NCI-H1092 treated with DMSO at 0.1 percent for 48 hours (cell line): Measurements from ENCODE around the gene POMP.

ENCODE experiments used
- DNase-seq: peaks from one replicate; lab custom pipeline; 2025; lab: John Stamatoyannopoulos, UW

The POMP gene, protein sequence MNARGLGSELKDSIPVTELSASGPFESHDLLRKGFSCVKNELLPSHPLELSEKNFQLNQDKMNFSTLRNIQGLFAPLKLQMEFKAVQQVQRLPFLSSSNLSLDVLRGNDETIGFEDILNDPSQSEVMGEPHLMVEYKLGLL

DNA sequence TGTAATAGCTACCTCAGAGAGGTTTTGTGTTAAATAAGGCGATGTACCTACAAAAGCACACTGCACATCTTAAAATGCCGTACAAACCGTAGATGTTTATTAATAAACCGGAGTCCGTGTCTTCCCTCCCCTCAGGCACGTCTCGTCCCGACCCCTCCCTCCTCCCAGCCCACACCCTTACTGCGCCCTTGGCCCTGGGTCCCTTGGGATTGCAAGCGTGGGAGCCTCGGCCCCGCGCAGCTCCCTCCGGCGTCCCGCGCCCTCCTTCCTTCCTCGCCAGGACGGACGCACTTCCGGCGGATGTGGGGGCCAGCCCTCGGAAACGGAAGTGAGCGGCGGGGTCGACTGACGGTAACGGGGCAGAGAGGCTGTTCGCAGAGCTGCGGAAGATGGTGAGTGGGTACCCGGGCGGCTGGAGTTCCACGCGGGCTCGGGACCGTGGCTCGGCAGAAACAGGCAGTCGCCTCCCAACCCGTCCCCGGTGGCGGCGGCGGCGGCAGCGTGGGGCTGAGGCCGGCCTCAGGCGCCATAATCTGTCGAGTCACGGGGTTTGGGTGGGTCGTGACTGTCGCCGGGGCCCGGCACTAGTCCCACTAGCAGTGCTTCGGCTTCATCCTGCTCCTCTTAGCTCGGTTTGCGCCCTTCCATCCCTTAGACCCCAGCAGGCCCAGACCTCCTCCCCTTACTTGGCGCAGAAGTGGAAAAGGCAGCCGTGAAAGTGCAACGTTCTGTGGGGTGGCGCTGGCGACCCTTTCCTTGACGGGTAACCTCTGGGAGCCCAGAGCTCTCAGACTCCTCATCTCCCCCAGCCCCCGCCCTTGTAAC lies at the start of gene POMP:
POMP (plus strand) TSS at position 335 of the 825 bp plus-strand sequence; CDS start at position 390, 55 bp downstream.
- DNase-seq = peak; percentile 87

DNA sequence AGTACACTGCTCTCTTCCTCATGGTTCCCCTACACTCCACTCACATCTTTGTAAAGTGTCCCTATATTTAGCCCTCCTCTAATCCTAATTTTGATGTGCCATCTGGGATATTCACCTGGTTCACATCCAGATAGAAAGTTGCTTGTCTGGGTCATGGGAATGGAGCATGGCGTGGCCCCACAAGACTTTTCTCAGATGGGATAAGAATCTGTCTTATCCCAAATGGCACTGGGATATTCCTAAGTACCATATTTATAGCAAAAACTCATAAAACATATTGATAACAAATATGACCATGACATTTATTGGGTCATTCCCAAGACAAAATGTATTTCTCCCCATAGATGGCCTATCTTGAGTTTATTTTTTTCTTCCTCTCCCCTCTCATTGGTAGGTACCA lies 49.5 kb upstream of the POMP start:
- no peak for DNase-seq

DNA sequence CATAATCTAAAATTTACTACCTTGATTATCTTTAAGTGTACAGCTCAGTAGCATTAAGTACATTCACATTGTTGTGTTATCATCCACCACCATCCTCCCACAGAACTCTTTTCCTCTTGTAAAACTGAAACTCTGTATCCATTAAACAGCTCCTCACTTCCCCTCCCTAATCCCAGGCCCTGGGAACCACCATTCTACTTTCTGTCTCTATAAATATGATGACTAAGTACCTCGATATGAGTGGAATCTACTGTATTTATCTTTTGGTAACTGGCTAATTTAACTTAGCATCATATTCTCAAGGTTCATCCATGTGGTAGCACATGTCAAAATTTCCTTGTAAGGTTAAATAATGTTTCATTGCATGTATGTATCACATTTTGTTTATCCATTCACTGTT lies 49.0 kb upstream of the POMP start:
- DNase-seq = no peak

DNA sequence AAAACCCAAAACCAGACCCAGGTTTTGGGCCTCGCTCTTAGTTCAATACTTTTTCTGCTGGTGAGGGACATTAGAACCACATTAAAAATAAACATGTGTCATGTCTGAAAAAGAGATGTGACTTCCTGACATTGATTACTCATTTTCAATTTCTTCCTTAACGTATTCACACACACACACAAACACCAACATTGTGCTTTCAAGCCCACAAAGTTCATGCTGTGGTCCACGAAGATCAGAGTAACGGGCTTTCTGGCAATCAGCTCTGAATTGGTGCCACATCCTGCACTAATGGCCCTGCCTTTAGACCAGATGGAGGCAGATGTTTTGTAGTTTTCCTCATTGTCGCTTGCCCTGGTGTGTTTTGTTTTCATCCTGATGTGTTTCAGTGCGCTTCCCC lies 47.9 kb upstream of the POMP start:
- no peak for DNase-seq

DNA sequence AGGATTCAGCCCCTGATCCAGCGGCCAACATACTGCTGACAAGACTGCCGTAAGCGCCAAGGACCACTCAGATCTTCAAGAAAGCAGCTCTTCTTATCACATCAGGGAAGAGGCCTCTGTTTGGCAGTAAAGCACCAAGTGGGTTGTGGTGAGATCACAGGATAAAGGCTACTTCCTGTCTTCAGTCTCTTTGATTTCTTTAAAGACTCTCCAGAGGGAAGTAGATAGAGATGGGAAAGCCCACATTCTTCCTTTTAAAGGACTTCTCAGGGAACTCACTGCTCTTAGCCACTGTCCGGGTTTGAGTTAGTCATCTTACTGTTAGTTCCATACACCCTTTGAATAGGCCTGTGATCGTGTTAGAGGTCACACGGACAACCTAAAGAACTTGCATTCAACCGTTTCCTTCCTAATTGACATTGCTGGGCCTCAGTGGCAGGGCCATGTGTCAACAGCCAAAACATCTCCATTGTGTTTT lies 47.2 kb upstream of the POMP start:
- DNase-seq = no peak

DNA sequence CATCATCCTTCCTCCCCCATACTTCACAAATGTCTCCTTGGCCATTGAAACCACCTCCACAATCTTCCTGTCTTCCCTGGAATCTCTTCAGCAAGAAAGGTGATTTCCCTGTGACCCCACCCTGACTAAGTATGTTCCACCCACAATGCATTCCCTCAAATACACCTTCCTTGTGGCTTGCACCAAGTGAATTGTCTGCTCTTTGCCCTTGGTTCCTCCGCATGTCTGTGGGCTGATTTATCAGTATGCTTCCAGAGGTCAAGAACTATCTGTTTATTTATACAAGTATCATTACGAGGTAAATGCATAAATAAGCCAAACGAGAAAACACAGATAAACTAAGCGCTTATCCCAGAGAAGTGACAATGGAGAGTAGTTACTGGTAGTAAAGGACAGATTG lies 45.4 kb upstream of the POMP start:
- DNase-seq = no peak

DNA sequence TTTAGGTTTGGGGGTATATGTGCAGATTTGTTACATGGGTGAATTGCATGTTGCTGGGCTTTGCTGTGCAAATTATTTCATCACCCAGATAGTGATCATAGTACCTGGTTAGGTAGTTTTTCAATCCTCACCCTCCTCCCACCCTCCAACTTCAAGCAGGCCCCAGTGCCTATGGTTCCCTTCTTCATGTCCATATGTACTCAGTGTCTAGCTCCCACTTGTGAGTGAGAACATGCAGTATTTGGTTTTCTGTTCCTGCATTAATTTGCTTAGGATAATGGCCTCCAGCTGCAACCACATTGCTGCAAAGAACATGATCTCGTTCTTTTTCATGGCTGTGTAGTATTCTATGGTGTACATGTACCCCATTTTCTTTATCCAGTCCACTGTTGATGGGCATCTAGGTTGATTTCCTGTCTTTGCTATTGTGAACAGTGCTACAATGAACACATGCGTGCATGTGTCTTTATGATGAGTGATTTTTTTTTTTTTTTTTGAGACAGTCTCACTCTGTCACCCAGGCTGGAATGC lies 42.9 kb upstream of the POMP start:
- no peak for DNase-seq

DNA sequence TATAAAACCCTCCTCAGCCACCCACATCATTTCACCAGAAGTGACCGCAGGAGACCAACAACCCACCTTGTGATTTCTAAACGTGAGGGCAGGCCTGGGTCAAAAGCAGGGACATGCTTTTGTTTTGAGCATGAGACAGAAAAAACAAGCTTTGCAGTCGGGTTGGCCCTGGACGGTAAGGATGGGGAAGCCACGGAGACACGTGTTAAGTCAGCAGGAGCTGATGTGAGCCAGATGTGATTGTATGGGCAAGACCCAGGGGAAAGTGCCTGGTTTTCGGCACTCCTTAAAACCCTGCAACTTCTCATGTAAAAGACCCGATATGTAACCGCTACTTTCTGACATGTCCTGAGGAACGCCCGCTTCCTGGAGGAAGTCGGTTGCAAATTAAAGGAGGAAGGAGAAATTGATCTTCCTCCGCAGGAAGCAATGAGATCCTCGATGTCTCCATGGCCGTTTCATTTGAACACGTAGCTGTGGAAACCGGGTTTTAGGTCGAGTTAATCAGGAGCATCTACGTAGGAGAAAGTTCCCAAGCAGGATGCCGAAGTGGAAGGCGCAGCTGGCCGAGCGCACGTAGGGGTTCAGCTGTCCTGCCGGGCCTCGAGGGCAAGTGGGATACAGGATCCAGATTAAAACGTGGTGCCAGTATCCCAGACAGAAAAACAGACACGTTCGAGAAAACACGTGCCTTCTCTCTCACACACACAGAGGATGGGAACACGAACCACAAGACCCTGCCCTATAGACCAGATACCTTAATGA lies 40.5 kb upstream of the POMP start:
- no peak for DNase-seq

DNA sequence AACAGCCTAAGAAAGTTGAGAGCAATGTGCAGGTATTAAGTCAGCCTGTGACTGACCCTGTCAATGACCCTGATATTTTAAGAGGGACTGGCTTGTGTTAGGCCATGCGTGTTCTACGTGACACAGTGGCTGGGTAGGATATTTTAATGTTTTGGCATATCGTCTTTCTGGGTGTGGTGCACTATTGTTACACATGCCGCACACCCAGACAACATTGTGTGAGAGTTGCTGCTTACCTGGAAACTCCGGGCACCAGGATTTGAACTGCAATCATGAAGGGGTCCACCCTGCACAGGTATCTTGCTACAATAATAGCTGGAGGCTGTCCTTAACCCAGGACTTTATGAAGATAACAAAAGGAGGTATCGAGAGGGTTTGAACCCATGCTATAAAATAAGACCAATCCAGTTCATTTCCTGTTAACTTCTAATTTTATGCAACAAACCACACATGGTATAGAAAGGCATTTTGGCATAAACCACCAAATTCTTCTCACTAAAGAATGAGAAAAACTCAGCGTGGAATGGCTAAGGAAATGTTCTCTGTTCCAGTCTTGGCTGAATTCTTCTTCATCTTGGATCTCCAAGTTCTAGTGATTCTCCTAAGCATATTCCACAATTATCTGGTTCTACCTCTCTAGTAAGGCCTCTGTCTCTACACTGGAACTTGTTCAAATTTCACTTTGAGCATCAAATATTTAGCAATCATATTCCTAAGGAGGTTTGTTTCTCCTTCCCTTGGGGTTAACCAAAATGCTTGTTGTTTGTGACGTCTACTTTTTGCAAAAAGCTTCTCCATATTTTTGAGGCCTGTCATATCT lies 38.7 kb upstream of the POMP start:
- no peak for DNase-seq

DNA sequence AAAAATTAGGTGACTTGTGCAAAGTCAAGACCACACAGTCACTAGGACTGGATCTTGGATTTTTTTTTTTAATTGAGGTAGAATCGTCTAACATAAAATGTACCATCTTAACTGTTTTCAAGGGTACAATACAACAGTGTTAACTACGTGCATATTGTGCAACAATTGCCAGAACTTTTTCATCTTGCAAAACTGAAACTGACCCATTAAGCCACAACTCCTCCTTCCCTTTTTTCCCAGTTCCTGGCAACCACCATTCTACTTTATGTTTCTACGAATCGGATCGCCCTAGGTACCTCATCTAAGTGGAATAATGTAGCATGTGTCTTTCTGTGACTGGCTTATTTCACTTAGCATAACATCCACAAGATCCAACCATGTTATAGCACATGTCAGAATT lies 37.5 kb upstream of the POMP start:
- DNase-seq = no peak

DNA sequence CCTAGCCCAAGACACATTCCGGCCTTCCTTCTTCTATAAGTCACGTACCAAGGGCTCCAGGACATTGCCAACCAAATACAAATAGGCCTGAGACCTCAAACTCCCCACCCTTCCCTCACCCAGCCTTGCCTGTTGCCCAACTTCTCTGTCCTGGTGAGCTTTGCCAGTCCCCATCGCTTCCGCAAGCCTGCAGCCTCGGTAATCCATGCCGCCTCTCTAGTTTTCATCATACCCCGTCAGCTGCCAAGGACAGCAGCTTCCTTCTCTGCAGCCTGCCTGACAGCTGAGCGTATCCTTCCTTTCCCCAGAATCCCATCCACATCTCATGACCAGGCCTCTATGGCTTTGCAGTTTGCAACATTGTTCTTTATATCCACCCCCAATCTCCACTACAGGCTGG lies 36.6 kb upstream of the POMP start:
- no peak for DNase-seq

DNA sequence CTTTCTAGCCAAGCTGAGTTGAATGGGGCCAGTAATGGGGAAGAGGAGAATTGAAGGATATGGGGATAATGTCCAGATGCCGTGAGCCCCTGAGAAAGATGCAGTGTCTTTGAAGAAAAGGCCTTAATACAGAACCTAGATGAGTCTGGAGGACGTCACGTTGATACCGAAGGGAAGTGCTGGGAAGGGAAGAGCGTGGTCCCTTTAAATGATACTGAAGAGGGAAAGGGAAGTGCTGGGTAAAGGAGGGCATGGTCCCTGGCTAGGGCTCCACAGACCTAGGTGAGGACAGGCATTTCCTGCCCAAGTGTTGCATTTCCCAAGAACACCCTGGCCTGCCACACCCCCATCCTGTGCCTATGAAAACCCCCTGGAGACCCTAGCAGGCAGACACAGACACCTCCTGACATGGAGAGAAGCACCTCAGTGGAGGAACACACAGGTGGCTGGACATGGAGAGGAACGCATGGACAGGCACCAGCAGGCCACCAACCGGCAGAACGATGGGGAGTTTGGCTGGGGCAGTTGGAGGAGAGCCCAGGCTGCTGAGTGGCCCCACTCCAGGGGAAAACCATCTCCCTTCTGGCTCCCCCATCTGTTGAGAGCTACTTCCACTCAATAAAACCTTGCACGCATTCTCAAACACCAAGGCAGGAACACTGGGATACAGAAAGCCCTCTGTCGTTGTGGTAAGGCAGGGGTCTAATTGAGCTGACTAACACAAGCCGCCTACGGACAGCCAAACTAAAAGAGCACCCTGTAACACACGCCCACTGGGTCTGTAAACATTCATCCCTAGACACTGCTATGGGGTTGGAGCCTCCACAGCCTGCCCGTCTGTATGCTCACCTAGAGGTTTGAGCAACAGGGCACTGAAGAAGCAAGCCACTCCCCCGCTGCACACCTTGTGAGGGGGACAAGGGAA lies 34.9 kb upstream of the POMP start:
- no peak for DNase-seq

DNA sequence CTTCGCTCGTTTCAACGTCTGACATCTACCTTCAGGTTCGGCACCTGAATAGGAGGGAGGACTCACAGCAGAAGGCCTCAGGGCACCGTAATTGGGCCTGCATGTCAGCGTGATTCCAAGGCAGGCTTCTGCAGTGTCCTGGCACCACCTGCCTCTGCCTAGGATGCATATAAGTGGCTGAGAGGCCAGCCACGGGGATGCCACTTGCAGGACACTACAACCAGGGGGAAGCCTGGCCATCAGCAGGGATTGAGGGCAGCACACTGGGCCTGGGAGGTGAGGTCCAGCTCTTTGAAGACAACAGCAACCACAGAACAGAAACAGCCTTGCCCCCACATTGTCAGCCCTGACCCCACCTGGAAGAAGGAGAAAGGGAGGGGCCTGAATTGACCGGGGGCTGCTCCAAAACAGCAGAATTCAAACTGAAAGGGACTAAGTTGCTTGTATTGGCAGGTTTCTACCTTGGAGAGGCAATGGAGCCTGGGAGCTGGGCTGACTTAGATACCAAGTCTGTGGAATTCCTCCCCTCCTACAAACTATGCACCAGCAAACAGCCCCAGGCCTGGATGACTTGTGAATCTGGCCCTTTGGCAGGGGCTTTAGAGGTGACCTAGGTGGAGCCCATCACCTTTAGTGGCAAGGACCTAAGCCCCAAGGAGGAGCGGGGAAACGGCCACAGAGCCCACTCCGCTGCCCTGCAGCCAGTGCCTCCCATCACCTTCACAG lies 34.1 kb upstream of the POMP start:
- DNase-seq = no peak

DNA sequence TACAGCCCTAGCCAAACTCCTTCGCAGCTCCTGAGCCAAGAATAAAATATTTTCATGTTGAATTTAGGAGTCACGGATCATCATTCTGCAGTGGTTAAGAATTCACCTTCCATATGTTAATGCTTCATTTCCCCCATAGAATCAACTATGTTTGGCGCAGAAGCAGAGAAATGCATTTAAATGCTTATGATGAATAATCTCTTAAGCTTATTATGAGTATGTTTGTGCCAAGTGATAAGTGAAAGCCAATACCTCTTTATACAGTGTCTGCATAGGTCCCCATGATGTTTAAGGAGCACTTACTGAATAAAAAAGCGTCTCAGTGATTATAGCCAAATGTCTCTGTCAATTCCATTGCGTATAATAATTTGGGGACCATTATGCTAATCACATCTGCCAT lies 32.7 kb upstream of the POMP start:
- no peak for DNase-seq

DNA sequence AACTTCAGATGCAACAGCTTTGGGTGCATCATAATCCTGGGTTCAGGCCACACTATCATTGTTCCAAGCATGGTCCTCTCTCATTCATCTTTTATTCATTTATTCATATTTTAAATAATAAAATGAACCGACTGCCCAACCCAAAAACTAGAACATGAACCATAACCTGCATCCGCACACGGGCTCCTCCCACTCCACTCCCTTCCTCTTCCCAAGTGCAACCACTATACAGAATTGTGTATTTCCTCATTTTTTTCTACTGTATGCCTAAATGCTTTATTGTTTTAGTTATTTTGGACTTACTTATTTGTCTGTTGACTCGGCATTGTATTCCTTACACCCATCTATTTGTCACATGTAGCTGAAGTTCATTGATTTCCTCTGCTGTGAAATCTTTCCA lies 30.7 kb upstream of the POMP start:
- DNase-seq = no peak

DNA sequence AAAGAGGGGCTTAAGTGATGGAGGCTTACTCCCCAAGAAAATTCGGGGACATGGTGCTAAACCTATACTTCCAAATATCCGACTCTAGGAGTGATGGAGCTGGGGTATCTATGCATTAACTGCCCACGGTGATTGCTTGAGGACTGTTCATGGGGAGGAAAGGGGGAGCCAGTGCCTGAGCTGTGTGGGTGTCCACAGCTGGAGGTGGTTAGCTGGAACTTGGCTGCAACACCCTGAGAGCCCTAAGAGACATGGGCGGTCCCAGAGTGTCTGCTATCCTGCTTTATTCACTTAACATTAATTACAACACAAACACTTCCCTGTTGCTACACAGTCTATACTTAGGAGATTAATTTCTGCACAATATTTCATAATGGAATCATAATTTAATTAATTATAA lies 28.1 kb upstream of the POMP start:
- DNase-seq = no peak

DNA sequence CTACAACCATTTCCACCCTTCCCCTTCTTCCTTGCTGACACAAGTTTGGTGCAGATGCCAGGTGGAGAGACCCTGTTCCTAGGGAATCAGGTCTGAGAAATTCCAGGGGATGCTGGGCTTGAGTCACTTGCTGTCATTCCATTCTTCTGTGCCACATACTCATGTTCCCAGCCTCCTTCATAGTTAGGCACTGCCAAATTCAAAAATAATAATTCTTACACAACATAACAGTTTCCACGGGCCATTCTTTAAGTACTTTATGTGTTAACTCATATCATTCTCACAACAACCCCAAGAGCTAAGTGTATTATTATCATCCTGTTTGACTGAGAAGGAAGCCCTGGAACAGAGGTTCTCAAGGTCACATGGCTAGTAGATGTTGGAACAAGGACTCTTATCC lies 27.1 kb upstream of the POMP start:
- no peak for DNase-seq

DNA sequence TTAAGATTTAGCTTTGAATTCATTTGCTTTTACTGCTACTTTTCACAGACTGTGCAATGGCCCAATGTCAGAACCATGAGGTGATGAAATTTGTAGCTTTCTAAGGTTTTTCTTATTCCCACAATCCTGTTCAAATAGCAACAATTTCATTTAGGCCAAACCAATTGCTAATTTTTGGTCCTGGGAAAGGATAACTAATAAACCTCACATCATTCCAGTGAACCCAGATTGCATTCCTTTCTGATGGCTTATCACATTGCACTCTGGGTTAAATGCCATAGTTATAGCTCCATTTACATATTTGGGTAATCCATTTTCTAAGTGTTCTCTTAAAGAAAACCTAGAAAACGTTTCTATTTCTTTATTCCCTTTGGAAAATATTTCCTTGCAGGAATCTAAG lies 22.9 kb upstream of the POMP start:
- no peak for DNase-seq

DNA sequence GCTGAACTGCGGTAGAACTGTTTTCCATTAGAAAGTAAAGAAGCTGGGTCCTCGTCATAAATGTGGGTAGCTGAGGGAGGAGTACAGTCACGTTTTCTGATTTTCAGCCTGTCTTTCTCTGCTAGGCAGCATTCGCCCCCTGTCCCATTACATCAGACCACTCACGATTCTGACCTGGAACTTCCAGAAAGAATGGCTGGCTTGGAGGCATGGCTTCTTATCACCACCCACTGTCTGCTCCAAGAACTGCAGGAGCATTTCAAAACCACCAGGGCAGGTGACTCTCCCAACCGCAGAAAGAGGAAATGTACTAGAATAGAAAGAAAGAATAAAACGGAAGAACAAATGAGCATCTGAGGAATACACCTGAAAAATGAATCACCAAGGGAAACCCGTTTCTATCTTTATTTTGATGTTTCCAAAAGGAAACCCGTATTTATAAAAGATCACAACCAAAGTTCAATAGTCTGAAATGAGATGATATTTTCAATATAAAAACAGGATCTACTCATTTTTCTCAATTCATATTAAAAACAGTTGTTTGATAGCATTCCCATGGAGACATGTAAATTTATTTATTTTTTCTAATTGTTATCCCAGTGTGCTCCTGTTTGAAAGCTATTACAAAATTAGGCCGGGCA lies 22.1 kb upstream of the POMP start:
- DNase-seq = peak; percentile 19
